Kidney (tissue), 14 donors: ENCODE measurements around the gene PACS1. TPM values are rescaled to one million over a fixed set of nuclear protein-coding genes. Genes with fewer than 3 reads are reported as not detected.

Experiments used
- DNase-seq, 5 donors: peaks; one replicate each; pipeline ENCODE4 v3.0.0-alpha.2; 2013 to 2020
- FAIRE-seq: peaks from 2 replicates; lab custom pipeline; 2012; peaks lifted over from hg19 to GRCh38; lab: Jason Lieb, UNC
- H3K27ac ChIP-seq, 2 donors: one replicate each; pipeline ENCODE4 v1.7.0; 2013; ENCODE audit warnings: low read depth in 2 of 2, low read length in 2 of 2, inconsistent platforms in 1 of 2
- H3K27me3 ChIP-seq: one replicate; pipeline ENCODE4 v1.7.1; 2013; ENCODE audit warnings: low read length, inconsistent platforms; ENCODE audit not compliant: control insufficient read depth, insufficient read depth
- H3K36me3 ChIP-seq, 3 donors: one replicate each; pipeline versions ENCODE4 v1.7.0 to v1.7.1; 2013; ENCODE audit warnings: low read length in 3 of 3, control low read depth in 1 of 3, inconsistent platforms in 1 of 3; ENCODE audit not compliant: insufficient read depth in 3 of 3, control insufficient read depth in 2 of 3
- H3K4me1 ChIP-seq, 3 donors: one replicate each; pipeline versions ENCODE4 v1.7.0 to v1.7.1; 2013; ENCODE audit warnings: low read length in 3 of 3, inconsistent platforms in 1 of 3, low read depth in 1 of 3; ENCODE audit not compliant: control insufficient read depth in 2 of 3, insufficient read depth in 2 of 3
- H3K4me3 ChIP-seq, 3 donors: one replicate each; pipeline versions ENCODE4 v1.7.0 to v1.8.1; 2013; ENCODE audit warnings: low read length in 3 of 3, control low read depth in 1 of 3, inconsistent platforms in 1 of 3
- H3K9ac ChIP-seq, 3 donors: one replicate each; pipeline versions ENCODE4 v1.7.0 to v1.7.1; 2013; ENCODE audit warnings: low read length in 3 of 3, control low read depth in 1 of 3, inconsistent platforms in 1 of 3
- H3K9me3 ChIP-seq, 3 donors: one replicate each; pipeline versions ENCODE4 v1.7.0 to v1.7.1; 2013; ENCODE audit warnings: low read length in 3 of 3, control low read depth in 1 of 3, inconsistent platforms in 1 of 3; ENCODE audit not compliant: control insufficient read depth in 2 of 3, insufficient read depth in 1 of 3
- intact Hi-C: fragments of 100-400 bp; cut with DNase I; formaldehyde crosslinking; loops from one replicate; pipeline ENCODE4 v1.11.1; 2022
- polyA plus RNA-seq: library from polyadenylated mRNA; stranded (reverse); fragments of 350-450 nt; fragmentation: Illumina TruSeq; extraction: RNeasy Lipid Tissue Mini Kit (QIAGEN cat#74804); gene quantifications from one replicate; pipeline ENCODE4 v1.2.3, GENCODE V29; 2014; ENCODE audit warnings: low read depth, low replicate concordance; ENCODE audit not compliant: insufficient read depth
- total RNA-seq: library from RNA; stranded (reverse); fragmentation: NEBNext Ultra II Directional; extraction: Animal tissue kit (Norgen Biotek cat#: 25700); gene quantifications from one replicate; pipeline ENCODE4 v1.2.1, GENCODE V29; 2021
- TF ChIP-seq, protein P1 (sequence below): IDR thresholded peaks from 3 replicates; pipeline ENCODE4 v1.5.1; 2012; ENCODE audit warnings: mild to moderate bottlenecking, moderate library complexity, borderline replicate concordance; ENCODE audit not compliant: insufficient read depth; ENCODE audit errors: extremely low read depth
- donor health status: control.
- donor health status: control.
- donor health status: control.
- donor health status: control.
- donor health status: control.
- donor health status: DM: yes; HTN: yes; CAD: no.
- donor health status: Normal renal cell carcinoma (clear cell type).

PACS1 gene
- total and polyA plus RNA-seq, 2 donors from 2014 or later: 23.7 to 91.8 TPM

DNA sequence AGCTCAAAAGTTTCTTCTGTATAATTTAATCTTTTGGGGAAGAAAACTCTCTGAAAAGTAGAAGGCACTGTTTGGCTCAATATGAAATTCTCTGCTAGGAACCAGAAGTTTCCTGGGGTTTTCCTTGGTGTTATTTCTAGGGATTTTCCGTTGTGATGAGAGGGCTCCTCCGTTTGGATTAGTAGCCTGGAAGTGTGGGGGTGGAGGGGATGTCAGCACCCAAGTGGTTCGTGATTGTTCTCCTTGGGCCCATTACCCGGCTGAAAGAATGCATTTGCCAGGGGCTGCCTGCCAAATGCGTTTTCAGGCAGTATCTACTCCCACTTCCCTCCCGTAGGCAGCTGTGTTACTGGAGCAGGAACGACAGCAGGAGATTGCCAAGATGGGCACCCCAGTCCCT lies 13.6 kb upstream of the PACS1 start:
- Histone ChIP-seq H3K4me3 (no peak overlapping the region), H3K36me3 (peaks cover 9 to 63% (median 44%) of the 10 kb centered on the region in 3 donors), H3K9me3 (no peaks in the 10 kb centered on the region), H3K4me1 (peaks cover 0 to 12% (median 5%) of the 10 kb centered on the region in 3 donors), H3K27me3 (no peaks in the 10 kb centered on the region), H3K27ac (no peak overlapping the region), H3K9ac (no peak overlapping the region)
- no peak for FAIRE-seq
- DNase-seq: no peak
- intact Hi-C loops: no loop called here
- TF ChIP-seq, protein P1, sequence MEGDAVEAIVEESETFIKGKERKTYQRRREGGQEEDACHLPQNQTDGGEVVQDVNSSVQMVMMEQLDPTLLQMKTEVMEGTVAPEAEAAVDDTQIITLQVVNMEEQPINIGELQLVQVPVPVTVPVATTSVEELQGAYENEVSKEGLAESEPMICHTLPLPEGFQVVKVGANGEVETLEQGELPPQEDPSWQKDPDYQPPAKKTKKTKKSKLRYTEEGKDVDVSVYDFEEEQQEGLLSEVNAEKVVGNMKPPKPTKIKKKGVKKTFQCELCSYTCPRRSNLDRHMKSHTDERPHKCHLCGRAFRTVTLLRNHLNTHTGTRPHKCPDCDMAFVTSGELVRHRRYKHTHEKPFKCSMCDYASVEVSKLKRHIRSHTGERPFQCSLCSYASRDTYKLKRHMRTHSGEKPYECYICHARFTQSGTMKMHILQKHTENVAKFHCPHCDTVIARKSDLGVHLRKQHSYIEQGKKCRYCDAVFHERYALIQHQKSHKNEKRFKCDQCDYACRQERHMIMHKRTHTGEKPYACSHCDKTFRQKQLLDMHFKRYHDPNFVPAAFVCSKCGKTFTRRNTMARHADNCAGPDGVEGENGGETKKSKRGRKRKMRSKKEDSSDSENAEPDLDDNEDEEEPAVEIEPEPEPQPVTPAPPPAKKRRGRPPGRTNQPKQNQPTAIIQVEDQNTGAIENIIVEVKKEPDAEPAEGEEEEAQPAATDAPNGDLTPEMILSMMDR: no peak

DNA sequence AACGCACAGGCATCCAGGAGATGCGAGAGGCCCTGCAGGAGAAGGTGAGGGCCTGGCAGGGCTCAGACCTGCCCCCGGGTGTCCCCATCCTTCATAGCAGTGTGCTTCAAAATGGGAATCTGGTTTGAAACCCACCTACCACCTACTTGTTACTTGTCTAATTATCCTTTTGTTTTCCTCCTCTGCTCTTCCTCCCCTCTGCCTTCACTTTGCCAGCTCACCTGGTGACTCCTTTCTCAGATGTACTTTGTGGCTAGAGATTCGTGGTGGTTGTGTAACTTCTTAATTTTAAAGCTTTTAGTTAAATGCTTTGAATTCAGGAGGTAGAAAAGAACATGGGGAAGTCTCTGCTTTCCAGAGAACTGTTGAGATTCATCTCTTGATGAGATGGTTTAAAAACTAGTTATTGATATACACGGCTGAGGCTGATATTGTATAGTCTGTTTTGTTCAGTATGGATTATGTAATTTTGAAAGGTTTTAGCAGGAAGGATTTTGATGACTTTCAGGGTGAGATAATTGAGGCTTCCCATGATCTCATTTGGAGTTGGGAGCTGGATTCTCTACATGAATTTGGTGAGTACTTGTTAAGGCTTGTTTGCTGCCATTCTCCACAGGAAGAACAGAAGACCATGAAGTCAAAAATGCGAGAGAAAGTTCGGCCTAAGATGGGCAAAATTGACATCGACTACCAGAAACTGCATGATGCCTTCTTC lies 9.9 kb upstream of the PACS1 start:
- no peaks in the 10 kb centered on the region for H3K27me3 ChIP-seq
- H3K36me3 ChIP-seq: peaks cover 21 to 84% (median 58%) of the 10 kb centered on the region in 3 donors
- H3K9ac ChIP-seq: no peak overlapping the region
- intact Hi-C loops: no loop called here
- no peak for FAIRE-seq
- no peak overlapping the region for H3K4me3 ChIP-seq
- H3K9me3 ChIP-seq: no peaks in the 10 kb centered on the region
- H3K4me1 ChIP-seq: peaks cover 0 to 2% (median 0%) of the 10 kb centered on the region in 3 donors
- H3K27ac ChIP-seq: no peak overlapping the region
- no peak for DNase-seq
- TF ChIP-seq, protein P1: no peak

DNA sequence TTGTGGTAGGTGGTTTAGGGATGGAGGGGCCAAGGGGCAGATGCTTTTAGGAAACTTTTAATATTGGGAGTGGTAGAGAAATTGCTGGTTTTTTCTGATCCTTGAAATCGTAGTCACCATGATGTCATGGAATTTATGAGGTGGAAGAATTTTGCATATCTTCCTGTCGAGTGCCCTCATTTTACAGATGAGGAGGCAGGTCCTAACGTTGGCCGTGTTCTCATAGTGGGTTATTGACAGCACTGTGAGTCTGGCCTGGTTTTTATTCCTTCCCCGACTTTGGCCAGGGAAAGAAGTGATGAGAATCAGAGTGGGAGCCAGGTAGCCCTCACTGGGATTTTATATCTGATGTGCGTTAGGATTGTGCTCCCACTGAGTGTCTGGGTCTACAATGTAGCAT lies 8.8 kb upstream of the PACS1 start:
- H3K9me3 ChIP-seq: no peaks in the 10 kb centered on the region
- no peak overlapping the region for H3K4me3 ChIP-seq
- FAIRE-seq: no peak
- TF ChIP-seq, protein P1: no peak
- intact Hi-C loops: no loop called here
- H3K36me3 ChIP-seq: peaks cover 23 to 78% (median 55%) of the 10 kb centered on the region in 3 donors
- no peak overlapping the region for H3K27ac ChIP-seq
- H3K27me3 ChIP-seq: no peaks in the 10 kb centered on the region
- H3K9ac ChIP-seq: no peak overlapping the region
- H3K4me1 ChIP-seq: no peaks in the 10 kb centered on the region
- no peak for DNase-seq
